GM23338 (cell line): ENCODE data around the gene STAT3. TPM values are rescaled to one million over a fixed set of nuclear protein-coding genes. Genes with fewer than 3 reads are reported as not detected.

Experiments
- ETS1 ChIP-seq: IDR thresholded peaks from 2 replicates; pipeline ENCODE4 v1.6.1; 2016; ENCODE audit warnings: antibody characterized with exemption
- EZH2 ChIP-seq: fragments of 200-600 bp; sonication (generic); IDR thresholded peaks from one replicate; pipeline ENCODE4 v1.8.0; 2017; ENCODE audit warnings: antibody characterized with exemption, mild to moderate bottlenecking, low read depth; ENCODE audit not compliant: unreplicated experiment
- JUNB ChIP-seq: IDR thresholded peaks from one replicate; pipeline ENCODE4 v1.6.1; 2016; ENCODE audit warnings: antibody characterized with exemption; ENCODE audit not compliant: unreplicated experiment
- NANOG ChIP-seq: IDR thresholded peaks from 2 replicates; pipeline ENCODE4 v1.6.1; 2016; ENCODE audit warnings: antibody characterized with exemption, borderline replicate concordance
- STAT1 ChIP-seq: IDR thresholded peaks from one replicate; pipeline ENCODE4 v1.6.1; 2016; ENCODE audit warnings: antibody characterized with exemption; ENCODE audit not compliant: unreplicated experiment
- ZNF331 ChIP-seq: fragments of 250-450 bp; sonication (Bioruptor Pico); IDR thresholded peaks from 2 replicates; pipeline ENCODE4 v1.5.0; 2020; ENCODE audit warnings: low read depth, mild to moderate bottlenecking, moderate library complexity
- ZNF462 ChIP-seq: fragments of 250-450 bp; sonication (Bioruptor Pico); IDR thresholded peaks from 2 replicates; pipeline ENCODE4 v1.5.0; 2020; ENCODE audit warnings: mild to moderate bottlenecking, moderate library complexity
- polyA plus RNA-seq: library from polyadenylated mRNA; unstranded; fragments of >200 nt; fragmentation: Nextera tagmentation; extraction: Ambion mirVana; gene quantifications from 2 replicates; pipeline ENCODE4 v1.2.1, GENCODE V29; 2016
- total RNA-seq: library from RNA; depleted of rRNA; stranded (reverse); fragments of >200 nt; shearing (Covaris generic); gene quantifications from 2 replicates; pipeline ENCODE4 v1.2.3, GENCODE V29; 2014
- TF ChIP-seq, protein P1 (sequence below): IDR thresholded peaks from one replicate; pipeline ENCODE4 v1.6.1; 2018; ENCODE audit warnings: antibody characterized with exemption; ENCODE audit not compliant: unreplicated experiment
- TF ChIP-seq, protein P2 (sequence below), 2 experiments: fragments of 200-600 bp in 1 of 2; sonication (generic) in 1 of 2; conservative IDR thresholded peaks; 2 replicates each; pipeline versions ENCODE4 v1.5.1 to v1.6.1; 2016 to 2017; ENCODE audit warnings: antibody characterized with exemption in 2 of 2, low read depth in 2 of 2, mild to moderate bottlenecking in 2 of 2, moderate library complexity in 1 of 2

STAT3 gene
- total and polyA plus RNA-seq, 2 experiments from 2014 or later: 49.5 to 78.0 TPM

- TF ChIP-seq ZNF462 (no peak), ZNF331 (CRISPR knock-in tag) (no peak), ETS1 (no peak), JUNB (no peak), NANOG (no peak), STAT1 (no peak), EZH2 (no peak)
- TF ChIP-seq, protein P1, sequence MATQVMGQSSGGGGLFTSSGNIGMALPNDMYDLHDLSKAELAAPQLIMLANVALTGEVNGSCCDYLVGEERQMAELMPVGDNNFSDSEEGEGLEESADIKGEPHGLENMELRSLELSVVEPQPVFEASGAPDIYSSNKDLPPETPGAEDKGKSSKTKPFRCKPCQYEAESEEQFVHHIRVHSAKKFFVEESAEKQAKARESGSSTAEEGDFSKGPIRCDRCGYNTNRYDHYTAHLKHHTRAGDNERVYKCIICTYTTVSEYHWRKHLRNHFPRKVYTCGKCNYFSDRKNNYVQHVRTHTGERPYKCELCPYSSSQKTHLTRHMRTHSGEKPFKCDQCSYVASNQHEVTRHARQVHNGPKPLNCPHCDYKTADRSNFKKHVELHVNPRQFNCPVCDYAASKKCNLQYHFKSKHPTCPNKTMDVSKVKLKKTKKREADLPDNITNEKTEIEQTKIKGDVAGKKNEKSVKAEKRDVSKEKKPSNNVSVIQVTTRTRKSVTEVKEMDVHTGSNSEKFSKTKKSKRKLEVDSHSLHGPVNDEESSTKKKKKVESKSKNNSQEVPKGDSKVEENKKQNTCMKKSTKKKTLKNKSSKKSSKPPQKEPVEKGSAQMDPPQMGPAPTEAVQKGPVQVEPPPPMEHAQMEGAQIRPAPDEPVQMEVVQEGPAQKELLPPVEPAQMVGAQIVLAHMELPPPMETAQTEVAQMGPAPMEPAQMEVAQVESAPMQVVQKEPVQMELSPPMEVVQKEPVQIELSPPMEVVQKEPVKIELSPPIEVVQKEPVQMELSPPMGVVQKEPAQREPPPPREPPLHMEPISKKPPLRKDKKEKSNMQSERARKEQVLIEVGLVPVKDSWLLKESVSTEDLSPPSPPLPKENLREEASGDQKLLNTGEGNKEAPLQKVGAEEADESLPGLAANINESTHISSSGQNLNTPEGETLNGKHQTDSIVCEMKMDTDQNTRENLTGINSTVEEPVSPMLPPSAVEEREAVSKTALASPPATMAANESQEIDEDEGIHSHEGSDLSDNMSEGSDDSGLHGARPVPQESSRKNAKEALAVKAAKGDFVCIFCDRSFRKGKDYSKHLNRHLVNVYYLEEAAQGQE: no peak
- TF ChIP-seq, protein P2, sequence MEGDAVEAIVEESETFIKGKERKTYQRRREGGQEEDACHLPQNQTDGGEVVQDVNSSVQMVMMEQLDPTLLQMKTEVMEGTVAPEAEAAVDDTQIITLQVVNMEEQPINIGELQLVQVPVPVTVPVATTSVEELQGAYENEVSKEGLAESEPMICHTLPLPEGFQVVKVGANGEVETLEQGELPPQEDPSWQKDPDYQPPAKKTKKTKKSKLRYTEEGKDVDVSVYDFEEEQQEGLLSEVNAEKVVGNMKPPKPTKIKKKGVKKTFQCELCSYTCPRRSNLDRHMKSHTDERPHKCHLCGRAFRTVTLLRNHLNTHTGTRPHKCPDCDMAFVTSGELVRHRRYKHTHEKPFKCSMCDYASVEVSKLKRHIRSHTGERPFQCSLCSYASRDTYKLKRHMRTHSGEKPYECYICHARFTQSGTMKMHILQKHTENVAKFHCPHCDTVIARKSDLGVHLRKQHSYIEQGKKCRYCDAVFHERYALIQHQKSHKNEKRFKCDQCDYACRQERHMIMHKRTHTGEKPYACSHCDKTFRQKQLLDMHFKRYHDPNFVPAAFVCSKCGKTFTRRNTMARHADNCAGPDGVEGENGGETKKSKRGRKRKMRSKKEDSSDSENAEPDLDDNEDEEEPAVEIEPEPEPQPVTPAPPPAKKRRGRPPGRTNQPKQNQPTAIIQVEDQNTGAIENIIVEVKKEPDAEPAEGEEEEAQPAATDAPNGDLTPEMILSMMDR (conservative IDR thresholded peaks at IDR 0.05; ENCODE audit: low read depth in 2 of 2): no peak
These were observed 23.1 kb downstream of the STAT3 start (continued) for GRCh38 chr17:42365136-42365535.
